Adrenal gland (tissue), 12 donors: Measurements from ENCODE around the gene SERGEF. TPM values are rescaled to one million over a fixed set of nuclear protein-coding genes. Genes with fewer than 3 reads are reported as not detected.

Source experiments
- DNase-seq, 7 donors: peaks; one replicate each; pipeline ENCODE4 v3.0.0-alpha.2; 2019 to 2020
- H3K27ac ChIP-seq, 5 donors: fragments of 200-600 bp; sonication (generic) in 4 of 5; 1 replicate in 3 of 5; 2 replicates in 2 of 5; pipeline versions ENCODE4 v1.5.1 to v1.8.0; 2016 to 2020; ENCODE audit warnings: mild to moderate bottlenecking in 1 of 5
- H3K27me3 ChIP-seq: fragments of 200-600 bp; 2 replicates; pipeline ENCODE4 v1.8.0; 2021
- H3K36me3 ChIP-seq, 2 donors: fragments of 200-600 bp; replicated peaks in 1 of 2; 1 replicate in 1 of 2; 2 replicates in 1 of 2; pipeline versions ENCODE4 v1.5.1 to v1.8.0; 2018 to 2022
- H3K4me1 ChIP-seq, 2 donors: fragments of 200-600 bp; replicated peaks in 1 of 2; 1 replicate in 1 of 2; 2 replicates in 1 of 2; pipeline versions ENCODE4 v1.5.1 to v1.8.0; 2018 to 2021
- H3K4me3 ChIP-seq, 4 donors: fragments of 200-600 bp; sonication (generic) in 3 of 4; one replicate each; pipeline ENCODE4 v1.5.1; 2016 to 2018
- H3K9me3 ChIP-seq, 3 donors: fragments of 200-600 bp; sonication (generic) in 1 of 3; replicated peaks in 1 of 3; 1 replicate in 2 of 3; 2 replicates in 1 of 3; pipeline versions ENCODE4 v1.5.1 to v1.8.0; 2016 to 2021
- POLR2A ChIP-seq, 2 donors: fragments of 450-650 bp; IDR thresholded peaks; one replicate each; pipeline ENCODE4 v1.6.1; 2017; ENCODE audit warnings: antibody characterized with exemption in 2 of 2, mild to moderate bottlenecking in 2 of 2, moderate library complexity in 1 of 2
- WGBS, 4 donors: extraction: QIAGEN DNeasy Blood & Tissue Kit in 2 of 4; methylation state at CpG; one replicate each; pipeline versions ENCODE4 v1.1.5 to v1.1.7; 2013 to 2017; 5-methylcytosine and 5-hydroxymethylcytosine counted together
- intact Hi-C, 2 donors: fragments of 100-400 bp; cut with DNase I; formaldehyde crosslinking; loops; one replicate each; pipeline versions ENCODE4 v1.14.1 to v1.15.0; 2022 to 2023
- polyA plus RNA-seq, 3 donors: library from polyadenylated mRNA; stranded (reverse); fragments of 200-250 nt in 2 of 3; fragments of 350-450 nt in 1 of 3; fragmentation: Illumina TruSeq in 1 of 3; extraction: RNeasy Lipid Tissue Mini Kit (QIAGEN cat#74804) in 1 of 3; gene quantifications; one replicate each; pipeline ENCODE4 v1.2.3, GENCODE V29; 2013 to 2014
- total RNA-seq, 9 donors: library from RNA; depleted of rRNA in 4 of 9; stranded (reverse); fragments of >200 nt in 4 of 9; fragments of 120-200 nt in 1 of 9; fragmentation: NEBNext Ultra II Directional in 1 of 9; extraction: Animal tissue kit (Norgen Biotek cat#: 25700) in 1 of 9; gene quantifications; one replicate each; pipeline versions ENCODE4 v1.1.0 to v1.2.4, GENCODE V29; 2013 to 2023
- TF ChIP-seq, protein P1 (sequence below), 6 experiments: fragments of 450-650 bp in 4 of 6; fragments of 200-600 bp in 2 of 6; sonication (generic) in 1 of 6; IDR thresholded peaks; 1 replicate in 5 of 6; 2 replicates in 1 of 6; pipeline versions ENCODE4 v1.5.1 to v1.8.0; 2016 to 2021; ENCODE audit warnings: antibody characterized with exemption in 6 of 6, mild to moderate bottlenecking in 2 of 6, moderate library complexity in 1 of 6
- donor health status: healthy with polysubstance abuse.
- donor health status: Bipolar disorder and iron deficiency.
- donor health status: DM: yes; HTN: yes; CAD: no.
- donor health status: DM: no; HTN: no; CAD: no.
- donor health status: DM: no; HTN: no; CAD: no.
- donor health status: DM: yes; HTN: yes; CAD: no.

SERGEF gene
- total and polyA plus RNA-seq, 12 donors, result 21.7 to 216 (median 38.4) TPM

DNA sequence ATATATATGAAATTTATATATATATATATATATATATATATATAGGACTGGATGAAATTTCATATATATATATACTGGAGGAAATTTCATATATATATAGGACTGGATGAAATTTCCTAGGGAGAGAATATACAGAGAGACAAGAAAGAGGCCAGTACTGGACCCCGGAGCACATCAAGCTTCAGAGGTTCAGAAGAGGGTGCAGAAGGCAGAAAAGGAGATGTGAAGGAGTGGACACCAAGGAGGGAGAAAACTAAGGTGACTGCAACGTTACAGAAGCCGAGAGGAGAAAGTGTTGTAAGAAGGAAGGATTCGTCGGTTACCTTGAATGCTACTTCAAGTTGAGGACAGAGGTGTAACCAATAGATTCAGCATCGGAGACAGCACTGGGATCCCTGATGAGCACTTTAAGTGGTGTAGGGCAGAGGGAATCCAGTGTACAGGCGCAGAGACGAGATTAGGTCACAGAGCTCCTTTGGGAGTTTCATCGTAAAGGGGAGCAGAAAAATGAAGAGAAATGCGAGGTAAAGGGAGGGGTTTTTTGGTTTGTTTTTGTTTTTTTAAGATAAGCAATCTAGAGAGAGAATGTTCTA, 41.8 kb upstream of the SERGEF start:
- no peaks in the 10 kb centered on the region for H3K27me3 ChIP-seq
- TF ChIP-seq, protein P1, sequence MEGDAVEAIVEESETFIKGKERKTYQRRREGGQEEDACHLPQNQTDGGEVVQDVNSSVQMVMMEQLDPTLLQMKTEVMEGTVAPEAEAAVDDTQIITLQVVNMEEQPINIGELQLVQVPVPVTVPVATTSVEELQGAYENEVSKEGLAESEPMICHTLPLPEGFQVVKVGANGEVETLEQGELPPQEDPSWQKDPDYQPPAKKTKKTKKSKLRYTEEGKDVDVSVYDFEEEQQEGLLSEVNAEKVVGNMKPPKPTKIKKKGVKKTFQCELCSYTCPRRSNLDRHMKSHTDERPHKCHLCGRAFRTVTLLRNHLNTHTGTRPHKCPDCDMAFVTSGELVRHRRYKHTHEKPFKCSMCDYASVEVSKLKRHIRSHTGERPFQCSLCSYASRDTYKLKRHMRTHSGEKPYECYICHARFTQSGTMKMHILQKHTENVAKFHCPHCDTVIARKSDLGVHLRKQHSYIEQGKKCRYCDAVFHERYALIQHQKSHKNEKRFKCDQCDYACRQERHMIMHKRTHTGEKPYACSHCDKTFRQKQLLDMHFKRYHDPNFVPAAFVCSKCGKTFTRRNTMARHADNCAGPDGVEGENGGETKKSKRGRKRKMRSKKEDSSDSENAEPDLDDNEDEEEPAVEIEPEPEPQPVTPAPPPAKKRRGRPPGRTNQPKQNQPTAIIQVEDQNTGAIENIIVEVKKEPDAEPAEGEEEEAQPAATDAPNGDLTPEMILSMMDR (IDR thresholded peaks at IDR 0.05), result no peak
- H3K4me3 ChIP-seq, result no peak overlapping the region
- DNase-seq, result no peak
- H3K4me1 ChIP-seq, result no peaks in the 10 kb centered on the region
- no peak overlapping the region for H3K27ac ChIP-seq
- H3K9me3 ChIP-seq, result no peaks in the 10 kb centered on the region
- intact Hi-C loops, result no loop called here
- WGBS, 4 donors, result 82 to 90% (median 88%) methylated on average over 10 of the region's 10 CpGs
- H3K36me3 ChIP-seq, result no peaks in the 10 kb centered on the region

DNA sequence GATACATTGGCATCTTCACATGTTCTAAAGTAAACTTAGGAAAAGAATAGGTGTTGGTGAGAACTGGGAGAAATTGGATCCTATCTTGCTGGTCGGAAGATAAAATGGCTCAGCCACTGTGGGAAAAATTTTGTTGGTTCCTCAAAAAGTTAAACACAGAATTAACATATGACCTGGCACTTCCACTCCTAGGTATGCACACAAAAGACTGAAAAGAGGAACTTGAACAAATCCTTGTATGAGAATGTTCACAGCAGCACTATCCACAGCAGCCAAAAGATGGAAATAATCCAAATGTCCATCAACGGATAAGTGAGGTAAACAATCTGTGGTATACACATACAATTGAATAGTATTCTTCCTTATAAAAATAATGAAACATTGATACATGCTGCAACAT, 38.0 kb upstream of the SERGEF start:
- Histone ChIP-seq H3K9me3 (no peaks in the 10 kb centered on the region), H3K27me3 (peaks cover 29% of the 10 kb centered on the region), H3K4me3 (no peak overlapping the region), H3K4me1 (no peaks in the 10 kb centered on the region), H3K27ac (no peak overlapping the region), H3K36me3 (no peaks in the 10 kb centered on the region)
- intact Hi-C loops, result no loop called here
- TF ChIP-seq, protein P1 (IDR thresholded peaks at IDR 0.05), result no peak
- no peak for TF ChIP-seq POLR2A (IDR thresholded peaks at IDR 0.05)
- 60 to 78% (median 67%) methylated on average over 2 of the region's 2 CpGs for WGBS, 4 donors
- no peak for DNase-seq

DNA sequence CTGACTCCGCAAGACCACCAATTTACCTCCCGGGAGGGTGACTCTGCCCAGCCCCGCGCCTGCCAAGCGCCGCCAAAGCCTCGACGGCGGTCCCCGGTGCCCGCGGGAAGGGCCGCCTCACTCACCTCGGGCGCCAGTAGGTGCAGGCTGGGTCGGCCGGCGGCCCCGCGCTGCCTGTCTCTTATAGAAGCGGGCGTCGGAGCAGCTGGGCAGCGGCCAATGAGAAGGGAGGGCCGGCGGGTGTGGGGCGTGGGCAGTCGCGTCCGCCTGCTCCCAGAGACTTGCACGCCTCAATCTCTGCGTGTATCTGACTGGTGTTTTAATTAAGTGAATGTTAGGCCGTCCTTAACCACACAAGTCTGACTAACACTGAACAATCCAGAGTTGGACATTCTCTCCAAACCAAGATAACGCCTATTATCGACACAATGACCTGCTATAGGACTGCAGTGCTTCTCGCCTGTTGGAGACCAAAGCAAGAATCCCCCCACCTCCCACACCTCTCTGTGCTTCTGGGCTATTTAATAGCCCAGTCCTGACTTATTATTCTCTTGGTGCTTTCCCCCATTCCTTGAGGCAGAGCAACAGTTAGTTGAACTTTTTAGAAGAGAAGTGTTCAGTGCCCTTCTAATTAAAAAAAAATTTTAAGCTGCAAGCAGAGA, 33.4 kb upstream of the SERGEF start, which contains the start of gene TPH1:
TSS of gene TPH1 (minus strand) at position 154 of the 662 bp plus-strand sequence. CDS start 5,507 bp downstream, outside the sequence.
- H3K4me3 ChIP-seq, result peak within 1 kb of the TSS in 1 of 4 donors; percentile 6
- H3K4me1 ChIP-seq, result no peaks in the 10 kb centered on the region
- H3K27me3 ChIP-seq, result peaks cover 33% of the 10 kb centered on the region
- H3K36me3 ChIP-seq, result no peaks in the 10 kb centered on the region
- TF ChIP-seq POLR2A (IDR thresholded peaks at IDR 0.05), result no peak
- TF ChIP-seq, protein P1 (IDR thresholded peaks at IDR 0.05), result no peak
- WGBS, 4 donors, result 8 to 33% (median 17%) methylated on average over 6 to 36 of the region's 36 CpGs
- H3K9me3 ChIP-seq, result no peaks in the 10 kb centered on the region
- DNase-seq, result peak; percentile 14 to 58 (median 25)
- no peak within 1 kb of the TSS for H3K27ac ChIP-seq
- intact Hi-C loops, result no loop called here

DNA sequence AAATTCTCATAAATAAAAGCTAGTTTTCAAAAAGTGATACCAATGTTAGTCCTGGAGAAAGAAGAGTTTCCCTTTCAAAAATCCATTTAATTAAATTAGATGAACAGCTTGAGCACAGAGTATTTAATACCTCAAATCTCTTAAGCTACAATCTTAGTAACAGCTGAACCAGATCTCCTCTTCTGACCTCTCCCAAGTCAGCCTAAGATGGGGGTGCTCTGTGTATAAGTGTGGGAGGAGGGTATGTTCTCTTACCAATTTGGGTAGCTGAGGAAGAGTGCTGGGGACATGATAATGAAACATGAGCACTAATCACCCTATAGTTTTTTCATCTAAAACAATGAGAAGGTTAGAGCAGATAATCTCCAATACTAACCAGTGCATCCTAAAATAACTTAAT, 23.6 kb upstream of the SERGEF start:
- DNase-seq, result no peak
- Histone ChIP-seq H3K27ac (no peak overlapping the region), H3K4me3 (no peak overlapping the region), H3K4me1 (no peaks in the 10 kb centered on the region), H3K9me3 (no peaks in the 10 kb centered on the region), H3K36me3 (no peaks in the 10 kb centered on the region), H3K27me3 (no peaks in the 10 kb centered on the region)
- TF ChIP-seq, protein P1 (IDR thresholded peaks at IDR 0.05), result no peak
- no peak for TF ChIP-seq POLR2A (IDR thresholded peaks at IDR 0.05)
- intact Hi-C loops, result no loop called here
